Transverse colon (tissue), 3 donors: ENCODE results near the gene SYCP2.

Source experiments
- CTCF ChIP-seq, 5 experiments: fragments of 200-600 bp in 3 of 5; fragments of 450-650 bp in 2 of 5; sonication (generic) in 3 of 5; IDR thresholded peaks; 1 replicate in 2 of 5; 2 replicates in 3 of 5; pipeline ENCODE4 v1.5.1; 2016 to 2017; ENCODE audit warnings: antibody characterized with exemption in 5 of 5, inconsistent platforms in 3 of 5, mild to moderate bottlenecking in 2 of 5, moderate library complexity in 1 of 5
- EP300 ChIP-seq: sonication (generic); formaldehyde crosslinking; IDR thresholded peaks from one replicate; pipeline ENCODE4 v1.6.1; 2017; ENCODE audit warnings: antibody characterized with exemption, low read depth

GRCh38 chr20:59944726-59945125 lies 11.3 kb upstream of the SYCP2 start:
- TF ChIP-seq CTCF (IDR thresholded peaks at IDR 0.05): no peak
- TF ChIP-seq EP300: no peak
